Calu3 (cell line): ENCODE results near the gene GGT6. TPM values are rescaled to one million over a fixed set of nuclear protein-coding genes. Genes with fewer than 3 reads are reported as not detected.

Experiments used
- BruUV-seq: library from RNA; stranded (reverse); fragments of 400-500 nt; replicated peaks from 2 replicates; lab custom pipeline; 2021; lab: Mats Ljungman, UMichigan
- CTCF ChIA-PET: fragments of 300-600 bp; sonication (Branson Sonifier 250); formaldehyde crosslinking; loops from one replicate; lab custom pipeline; 2022; ENCODE audit warnings: antibody characterized with exemption; lab: Charles Lee
- DNase-seq: peaks from one replicate; pipeline ENCODE4 v3.0.0; 2022
- H3K27ac Mint-ChIP-seq: one replicate; pipeline ENCODE4 v1.8.0; 2022; ENCODE audit warnings: mixed read lengths; ENCODE audit not compliant: unreplicated experiment
- H3K27me3 Mint-ChIP-seq: one replicate; pipeline ENCODE4 v1.8.0; 2022; ENCODE audit warnings: mixed read lengths; ENCODE audit not compliant: unreplicated experiment
- H3K36me3 Mint-ChIP-seq: one replicate; pipeline ENCODE4 v1.8.0; 2022; ENCODE audit warnings: mild to moderate bottlenecking, moderate library complexity, mixed read lengths; ENCODE audit not compliant: insufficient read depth, unreplicated experiment
- H3K4me1 Mint-ChIP-seq: one replicate; pipeline ENCODE4 v1.8.0; 2022; ENCODE audit warnings: mild to moderate bottlenecking, low read depth, mixed read lengths; ENCODE audit not compliant: unreplicated experiment
- H3K4me3 Mint-ChIP-seq: one replicate; pipeline ENCODE4 v1.8.0; 2022; ENCODE audit warnings: mild to moderate bottlenecking, low read depth, moderate library complexity, mixed read lengths; ENCODE audit not compliant: unreplicated experiment
- H3K9me3 Mint-ChIP-seq: one replicate; pipeline ENCODE4 v1.8.0; 2022; ENCODE audit warnings: low read depth, mixed read lengths; ENCODE audit not compliant: unreplicated experiment
- intact Hi-C: fragments of 100-400 bp; cut with micrococcal nuclease; formaldehyde crosslinking; loops from one replicate; pipeline ENCODE4 v1.10.0; 2022; ENCODE audit not compliant: unreplicated experiment
- total RNA-seq: library from RNA; stranded (reverse); gene quantifications from 2 replicates; pipeline ENCODE4 v1.2.3, GENCODE V29; 2022
- TF ChIP-seq, protein P1 (sequence below): fragments of 200-600 bp; IDR thresholded peaks from one replicate; pipeline ENCODE4 v1.8.0; 2022; ENCODE audit warnings: antibody characterized with exemption; ENCODE audit not compliant: unreplicated experiment

The GGT6 gene
- total RNA-seq, 1 experiment from 2014 or later: 1.1 TPM

DNA sequence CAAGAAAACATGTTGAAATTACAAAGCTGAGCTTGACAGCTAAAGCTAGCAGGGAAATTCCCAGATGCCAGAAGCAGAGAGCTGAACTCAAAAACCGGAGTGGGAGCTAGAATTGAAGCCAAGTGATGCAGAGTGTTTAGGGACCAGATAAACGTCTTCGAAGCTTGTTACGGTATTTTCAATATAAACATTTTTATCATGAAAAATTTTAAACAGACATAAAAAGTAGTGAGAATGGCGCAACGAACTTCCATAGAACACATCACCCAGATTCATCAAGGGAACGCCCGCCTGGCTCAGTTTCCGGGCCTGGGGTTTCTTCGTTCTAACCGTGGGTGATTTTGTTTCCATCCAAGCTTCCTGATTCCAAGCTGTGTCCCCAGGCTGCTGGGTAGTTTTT is 43.6 kb downstream of the GGT6 start:
- no peak overlapping the region for H3K4me3 Mint-ChIP-seq
- H3K27ac Mint-ChIP-seq: peak overlapping the region; percentile 21
- CTCF ChIA-PET: no interaction called here
- no peaks in the 10 kb centered on the region for H3K9me3 Mint-ChIP-seq
- H3K4me1 Mint-ChIP-seq: peaks cover 61% of the 10 kb centered on the region
- H3K36me3 Mint-ChIP-seq: peaks cover 40% of the 10 kb centered on the region
- no peaks in the 10 kb centered on the region for H3K27me3 Mint-ChIP-seq
- TF ChIP-seq, protein P1, sequence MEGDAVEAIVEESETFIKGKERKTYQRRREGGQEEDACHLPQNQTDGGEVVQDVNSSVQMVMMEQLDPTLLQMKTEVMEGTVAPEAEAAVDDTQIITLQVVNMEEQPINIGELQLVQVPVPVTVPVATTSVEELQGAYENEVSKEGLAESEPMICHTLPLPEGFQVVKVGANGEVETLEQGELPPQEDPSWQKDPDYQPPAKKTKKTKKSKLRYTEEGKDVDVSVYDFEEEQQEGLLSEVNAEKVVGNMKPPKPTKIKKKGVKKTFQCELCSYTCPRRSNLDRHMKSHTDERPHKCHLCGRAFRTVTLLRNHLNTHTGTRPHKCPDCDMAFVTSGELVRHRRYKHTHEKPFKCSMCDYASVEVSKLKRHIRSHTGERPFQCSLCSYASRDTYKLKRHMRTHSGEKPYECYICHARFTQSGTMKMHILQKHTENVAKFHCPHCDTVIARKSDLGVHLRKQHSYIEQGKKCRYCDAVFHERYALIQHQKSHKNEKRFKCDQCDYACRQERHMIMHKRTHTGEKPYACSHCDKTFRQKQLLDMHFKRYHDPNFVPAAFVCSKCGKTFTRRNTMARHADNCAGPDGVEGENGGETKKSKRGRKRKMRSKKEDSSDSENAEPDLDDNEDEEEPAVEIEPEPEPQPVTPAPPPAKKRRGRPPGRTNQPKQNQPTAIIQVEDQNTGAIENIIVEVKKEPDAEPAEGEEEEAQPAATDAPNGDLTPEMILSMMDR: no peak
- no peak for DNase-seq
- BruUV-seq: no TSS peak
- intact Hi-C loops: no loop called here

DNA sequence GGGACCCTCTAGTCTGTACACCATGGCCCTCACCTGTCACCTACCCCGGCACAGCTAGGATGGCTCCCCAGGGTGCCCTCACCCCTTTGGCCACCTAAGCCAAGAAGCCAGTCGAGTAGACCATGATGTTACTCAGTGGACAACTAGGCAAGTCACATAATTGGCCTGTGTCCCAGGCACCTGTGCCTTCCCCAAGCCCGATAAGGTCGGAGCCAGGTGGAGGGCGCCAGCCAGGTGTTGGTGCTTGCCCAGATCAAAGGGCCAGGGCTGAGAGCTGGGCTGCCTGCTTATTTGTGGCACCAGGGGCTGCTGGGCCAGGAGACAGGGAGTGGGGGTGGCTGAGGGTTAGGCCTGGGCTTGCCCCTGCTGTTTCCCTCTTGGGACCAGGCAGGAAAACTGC is 44.9 kb downstream of the GGT6 start:
- no TSS peak for BruUV-seq
- CTCF ChIA-PET: no interaction called here
- TF ChIP-seq, protein P1: no peak
- peaks cover 31% of the 10 kb centered on the region for H3K36me3 Mint-ChIP-seq
- H3K4me3 Mint-ChIP-seq: no peak overlapping the region
- no peaks in the 10 kb centered on the region for H3K9me3 Mint-ChIP-seq
- H3K27me3 Mint-ChIP-seq: no peaks in the 10 kb centered on the region
- H3K27ac Mint-ChIP-seq: no peak overlapping the region
- no peak for DNase-seq
- intact Hi-C loops: no loop called here
- peaks cover 52% of the 10 kb centered on the region for H3K4me1 Mint-ChIP-seq

DNA sequence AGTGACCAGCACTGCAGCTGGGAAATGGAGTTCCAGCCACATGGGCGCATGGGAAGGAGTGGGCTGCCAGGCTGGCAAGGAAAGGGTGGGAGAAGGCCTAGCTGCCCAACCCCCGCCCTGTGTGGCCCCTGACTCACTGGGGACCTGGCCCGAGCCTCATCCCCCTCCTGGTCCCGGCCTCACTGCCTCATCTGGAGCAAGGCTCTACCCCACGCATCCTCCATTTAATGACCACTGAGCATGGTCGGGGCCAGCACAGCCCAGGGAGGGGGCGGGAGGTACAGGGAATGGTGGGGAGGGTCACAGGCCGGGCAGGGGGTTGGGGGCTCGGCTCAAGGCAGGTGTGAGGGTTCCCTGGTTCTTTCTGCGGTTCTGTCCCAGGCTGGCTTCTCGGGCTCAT is 45.6 kb downstream of the GGT6 start:
- H3K27ac Mint-ChIP-seq: peak overlapping the region; percentile 74
- BruUV-seq: no TSS peak
- no peaks in the 10 kb centered on the region for H3K27me3 Mint-ChIP-seq
- peaks cover 32% of the 10 kb centered on the region for H3K36me3 Mint-ChIP-seq
- no peak overlapping the region for H3K4me3 Mint-ChIP-seq
- H3K4me1 Mint-ChIP-seq: peaks cover 48% of the 10 kb centered on the region
- CTCF ChIA-PET: interaction anchor here (1.1 to 1.7 kb wide), 4 partner anchors 9 to 52 kb away, joined by 3 to 7 read pairs (median 4); partner anchors contain the start of gene SPNS2
- intact Hi-C loops: no loop called here
- TF ChIP-seq, protein P1: no peak
- no peak for DNase-seq
- H3K9me3 Mint-ChIP-seq: no peaks in the 10 kb centered on the region

DNA sequence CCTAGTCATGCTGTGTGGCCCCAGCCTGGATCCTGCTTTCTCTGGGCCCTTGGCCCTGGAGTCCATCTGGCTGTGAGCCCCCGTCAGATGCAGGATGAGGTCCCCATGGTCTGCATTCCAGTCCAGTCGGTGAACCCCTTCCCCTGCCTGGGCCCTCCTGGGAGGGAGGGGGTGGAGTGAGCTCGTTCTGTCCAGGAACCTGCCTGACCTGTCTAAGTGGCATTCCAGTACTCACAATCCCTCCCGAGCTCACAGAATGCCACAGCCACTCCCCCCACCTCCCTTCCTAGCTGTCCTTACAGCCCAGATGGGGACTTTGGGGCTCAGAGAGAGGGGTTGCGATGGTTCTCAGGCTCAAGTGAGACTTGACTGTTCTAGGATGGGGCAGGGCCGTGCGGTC is 46.2 kb downstream of the GGT6 start:
- no TSS peak for BruUV-seq
- Mint-ChIP-seq H3K27ac (peak overlapping the region; percentile 74), H3K9me3 (no peaks in the 10 kb centered on the region), H3K4me3 (no peak overlapping the region), H3K4me1 (peaks cover 53% of the 10 kb centered on the region), H3K36me3 (peaks cover 38% of the 10 kb centered on the region), H3K27me3 (no peaks in the 10 kb centered on the region)
- CTCF ChIA-PET: interaction anchor here (1.1 to 1.7 kb wide), 5 partner anchors 10 to 93 kb away, joined by 3 to 7 read pairs (median 5); partner anchors contain the start of gene SPNS2
- intact Hi-C loops: no loop called here
- TF ChIP-seq, protein P1: no peak
- peak; percentile 77 for DNase-seq
